KOPT-K1 (cell line): ENCODE data around the gene B4GALNT3.

Source experiments
- H3K27ac ChIP-seq: fragments of 200-600 bp; sonication (generic); 2 replicates; pipeline ENCODE4 v1.5.1; 2016; ENCODE audit warnings: antibody characterized with exemption, mild to moderate bottlenecking, low read depth, low read length; ENCODE audit not compliant: poor library complexity, severe bottlenecking
- H3K36me3 ChIP-seq: fragments of 200-600 bp; sonication (generic); 2 replicates; pipeline ENCODE4 v1.5.1; 2017; ENCODE audit warnings: antibody characterized with exemption, mild to moderate bottlenecking, low read length, moderate library complexity; ENCODE audit not compliant: insufficient read depth
- H3K9me3 ChIP-seq: fragments of 200-600 bp; sonication (generic); 2 replicates; pipeline ENCODE4 v1.5.1; 2017; ENCODE audit warnings: antibody characterized with exemption, low read length, mild to moderate bottlenecking; ENCODE audit not compliant: insufficient read depth, poor library complexity, severe bottlenecking

B4GALNT3 gene

DNA sequence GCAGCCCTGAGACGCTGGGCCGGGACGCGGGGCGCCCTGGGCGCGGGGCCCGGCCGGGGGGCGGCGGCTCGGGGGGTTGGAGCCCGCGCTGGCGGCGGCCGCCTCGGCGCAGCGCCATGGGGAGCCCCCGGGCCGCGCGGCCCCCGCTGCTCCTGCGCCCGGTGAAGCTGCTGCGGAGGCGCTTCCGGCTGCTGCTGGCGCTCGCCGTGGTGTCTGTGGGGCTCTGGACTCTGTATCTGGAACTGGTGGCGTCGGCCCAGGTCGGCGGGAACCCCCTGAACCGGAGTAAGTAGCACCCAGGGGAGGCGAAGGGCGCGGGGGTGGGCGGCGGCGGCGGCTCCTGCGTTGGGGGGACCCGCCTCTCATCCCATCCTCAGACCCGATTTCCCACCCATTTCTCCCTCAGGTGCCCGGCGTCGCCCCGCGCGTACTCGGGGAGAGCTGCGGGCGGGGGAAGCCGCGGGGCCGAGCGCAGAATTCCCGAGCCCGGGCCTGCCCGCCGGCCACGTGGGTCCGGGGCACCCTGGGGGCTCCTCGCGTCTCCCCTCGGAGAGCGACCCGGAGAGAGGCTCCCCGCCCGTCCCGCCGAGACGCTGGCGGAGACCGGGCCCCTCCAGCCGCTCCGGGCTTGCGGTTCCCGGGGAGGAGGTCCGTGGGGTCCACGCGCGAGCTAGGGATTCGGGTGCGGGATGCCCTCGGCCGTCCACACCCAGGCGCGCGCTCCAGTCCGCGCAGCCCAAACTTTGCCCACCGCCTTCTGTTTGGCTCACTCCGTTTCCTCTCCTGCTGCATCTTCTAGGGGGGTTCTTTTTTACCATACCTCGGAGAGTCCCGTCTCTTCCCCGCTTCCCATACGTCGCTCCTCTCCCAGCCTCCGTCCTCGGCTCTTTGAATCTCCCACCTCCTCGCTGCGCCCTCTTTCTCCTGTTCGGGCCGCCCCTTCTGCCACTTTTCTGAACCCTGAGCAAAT, 807 bp downstream of the B4GALNT3 start:
- Histone ChIP-seq H3K27ac (no peak overlapping the region), H3K9me3 (no peaks in the 10 kb centered on the region), H3K36me3 (no peaks in the 10 kb centered on the region)

GRCh38 chr12:461425-461824, 1.7 kb downstream of the B4GALNT3 start:
- no peaks in the 10 kb centered on the region for H3K9me3 ChIP-seq
- H3K27ac ChIP-seq, result no peak overlapping the region
- H3K36me3 ChIP-seq, result no peaks in the 10 kb centered on the region

DNA sequence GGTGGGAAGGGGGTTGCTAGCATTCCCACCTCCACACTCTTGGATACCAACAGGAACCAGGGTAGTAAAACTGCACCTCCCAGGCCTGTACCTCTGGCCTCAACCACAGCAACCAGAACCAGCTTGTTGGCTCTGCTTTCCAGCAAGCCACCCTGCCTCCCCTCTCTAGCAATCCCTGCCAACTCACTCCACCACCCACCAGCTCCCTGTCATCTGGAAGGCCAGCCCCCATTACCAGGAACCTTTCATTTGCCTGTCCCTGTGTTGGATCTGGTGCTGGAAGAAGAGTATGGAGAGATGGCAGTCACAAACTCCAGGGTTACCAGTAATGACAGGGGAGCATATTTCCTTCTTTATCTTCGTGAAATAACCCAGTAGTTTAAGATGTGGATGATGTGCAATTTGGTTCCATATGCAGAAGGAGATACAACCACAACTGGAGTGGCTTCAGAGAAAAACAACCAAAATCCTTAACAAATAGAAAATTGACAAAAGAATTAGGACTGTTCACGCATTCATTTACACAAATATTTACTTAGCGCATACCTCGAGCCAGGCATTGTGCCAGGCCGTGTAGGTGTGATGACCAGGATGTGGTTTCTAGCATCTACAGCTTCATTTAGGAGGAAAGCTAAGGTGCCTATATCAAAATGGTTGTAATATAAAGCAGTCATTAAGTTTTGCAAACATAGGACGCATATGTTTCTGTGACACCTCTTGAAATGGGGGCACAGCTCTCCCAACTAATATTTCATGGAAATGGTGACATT, 3.4 kb downstream of the B4GALNT3 start:
- H3K9me3 ChIP-seq, result no peaks in the 10 kb centered on the region
- no peak overlapping the region for H3K27ac ChIP-seq
- no peaks in the 10 kb centered on the region for H3K36me3 ChIP-seq

DNA sequence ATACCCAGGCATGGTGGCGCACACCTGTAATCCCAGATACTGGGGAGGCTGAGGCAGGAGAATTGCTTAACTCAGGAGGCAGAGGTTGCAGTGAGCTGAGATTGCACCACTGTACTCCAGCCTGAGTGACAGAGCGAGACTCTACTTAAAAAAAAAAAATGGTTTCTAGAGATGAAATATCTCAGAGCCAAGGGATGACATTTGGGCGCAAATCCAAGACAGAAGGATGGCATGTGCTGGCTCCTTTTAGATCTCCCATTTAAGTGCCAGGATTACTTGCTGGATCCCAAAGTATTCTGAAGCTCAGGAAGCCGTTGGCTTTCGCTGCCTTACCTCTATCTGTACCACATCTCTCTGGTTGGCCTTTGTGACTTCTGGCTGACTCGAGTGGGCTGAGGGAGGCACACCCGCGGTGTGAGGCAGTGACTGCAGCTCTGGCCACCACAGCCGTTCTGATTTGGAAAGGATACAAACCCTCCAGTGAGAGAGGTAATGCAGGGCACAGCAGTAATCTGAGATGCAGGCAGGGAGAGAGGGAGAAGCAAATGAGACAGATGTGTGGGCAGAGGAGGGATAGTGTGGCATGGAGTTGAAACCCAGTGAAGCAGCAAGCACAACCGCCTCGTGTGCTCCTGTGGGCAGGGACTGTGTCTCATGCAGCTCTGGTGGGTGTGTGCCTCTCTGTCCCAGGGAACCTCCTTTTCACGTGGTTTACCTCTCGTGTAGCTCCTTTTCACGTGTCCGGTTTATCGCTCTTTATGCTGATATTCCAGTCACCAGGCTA, 4.9 kb downstream of the B4GALNT3 start:
- no peak overlapping the region for H3K27ac ChIP-seq
- H3K36me3 ChIP-seq, result no peaks in the 10 kb centered on the region
- no peaks in the 10 kb centered on the region for H3K9me3 ChIP-seq

DNA sequence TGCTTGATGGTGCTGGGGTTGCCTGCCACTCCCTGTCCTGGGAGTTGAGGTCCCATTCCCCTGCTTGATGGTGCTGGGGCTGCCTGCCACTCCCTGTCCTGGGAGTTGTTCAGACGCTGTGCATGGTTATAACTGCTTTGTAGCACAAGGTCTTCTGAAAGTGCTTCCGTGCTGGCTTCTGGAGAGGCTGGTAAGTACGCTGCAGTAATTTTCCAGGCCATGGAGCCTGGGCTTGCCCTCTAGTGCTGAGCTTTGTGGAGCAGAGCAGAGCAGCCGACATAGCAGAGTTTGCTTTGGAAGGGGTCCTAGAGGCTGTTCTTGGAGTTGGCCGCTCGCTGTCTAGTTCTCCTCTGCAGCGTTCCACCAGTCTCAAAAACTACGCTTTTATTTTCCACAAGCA, 6.3 kb downstream of the B4GALNT3 start:
- no peak overlapping the region for H3K27ac ChIP-seq
- no peaks in the 10 kb centered on the region for H3K36me3 ChIP-seq
- H3K9me3 ChIP-seq, result no peaks in the 10 kb centered on the region

DNA sequence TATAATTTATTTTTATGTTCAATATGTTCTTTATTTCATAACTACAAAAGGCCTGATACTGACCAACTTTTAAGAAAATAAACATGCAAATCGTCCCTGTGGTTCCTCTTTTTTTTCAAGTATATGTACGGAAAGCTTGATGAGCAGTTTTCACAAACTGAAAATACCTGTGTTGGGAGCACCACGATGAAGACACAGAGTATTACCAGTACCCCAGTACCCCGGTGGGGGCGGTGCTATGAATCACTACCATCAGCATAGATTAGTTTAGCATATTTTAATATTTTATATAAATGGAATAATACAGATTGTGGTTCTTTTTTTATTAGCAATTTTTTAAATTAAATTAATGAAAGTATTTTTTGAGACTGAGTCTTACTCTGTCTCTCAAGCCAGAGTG, 7.0 kb downstream of the B4GALNT3 start:
- Histone ChIP-seq H3K9me3 (no peaks in the 10 kb centered on the region), H3K27ac (no peak overlapping the region)

GRCh38 chr12:467591-467990, 7.9 kb downstream of the B4GALNT3 start:
- Histone ChIP-seq H3K9me3 (no peaks in the 10 kb centered on the region), H3K27ac (no peak overlapping the region), H3K36me3 (no peaks in the 10 kb centered on the region)

More for the DNA sequence above, 7.0 kb downstream of the B4GALNT3 start:
- no peaks in the 10 kb centered on the region for H3K36me3 ChIP-seq

GRCh38 chr12:468671-469389, 9.1 kb downstream of the B4GALNT3 start:
- Histone ChIP-seq H3K27ac (no peak overlapping the region), H3K9me3 (no peaks in the 10 kb centered on the region), H3K36me3 (no peaks in the 10 kb centered on the region)

DNA sequence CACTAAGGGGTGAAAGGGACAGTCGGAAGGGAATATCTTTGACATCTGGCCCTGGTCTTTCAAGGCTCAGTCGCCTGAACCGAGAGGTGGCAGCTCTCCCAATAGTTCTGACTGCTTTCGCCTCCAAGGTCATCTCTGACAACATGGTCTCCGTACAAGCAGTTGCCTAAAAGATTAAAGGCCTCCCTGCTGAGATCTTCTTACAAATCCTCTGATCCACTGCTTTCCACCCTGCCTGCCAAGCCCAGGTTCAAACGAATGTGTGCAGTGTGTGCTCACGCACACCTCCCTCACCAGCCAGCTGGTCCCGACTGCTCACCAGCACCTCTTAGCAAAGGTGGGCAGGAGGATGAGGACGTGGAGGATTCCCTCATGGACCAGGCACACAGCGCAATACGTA, 10.4 kb downstream of the B4GALNT3 start:
- Histone ChIP-seq H3K9me3 (no peaks in the 10 kb centered on the region), H3K27ac (no peak overlapping the region), H3K36me3 (no peaks in the 10 kb centered on the region)

DNA sequence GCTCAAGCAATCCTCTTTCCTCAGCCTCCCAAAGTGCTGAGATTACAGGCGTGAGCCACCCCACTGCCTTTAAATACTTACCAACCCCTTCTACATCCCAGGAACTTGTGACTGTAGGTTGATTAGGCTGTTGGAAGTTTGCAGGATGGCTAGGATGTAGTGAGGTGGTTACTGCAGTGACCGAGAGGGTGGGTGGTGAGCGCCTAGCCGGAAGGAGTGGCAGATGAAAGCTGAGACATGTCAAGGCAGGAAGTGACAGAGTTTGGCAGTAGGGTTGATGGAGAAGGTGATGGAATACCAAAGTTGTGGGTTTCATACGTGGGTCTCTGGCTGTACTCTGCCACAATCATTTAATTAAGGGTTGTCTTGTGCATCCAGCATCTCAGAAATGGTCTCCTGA, 13.5 kb downstream of the B4GALNT3 start:
- Histone ChIP-seq H3K27ac (no peak overlapping the region), H3K36me3 (no peaks in the 10 kb centered on the region), H3K9me3 (no peaks in the 10 kb centered on the region)

DNA sequence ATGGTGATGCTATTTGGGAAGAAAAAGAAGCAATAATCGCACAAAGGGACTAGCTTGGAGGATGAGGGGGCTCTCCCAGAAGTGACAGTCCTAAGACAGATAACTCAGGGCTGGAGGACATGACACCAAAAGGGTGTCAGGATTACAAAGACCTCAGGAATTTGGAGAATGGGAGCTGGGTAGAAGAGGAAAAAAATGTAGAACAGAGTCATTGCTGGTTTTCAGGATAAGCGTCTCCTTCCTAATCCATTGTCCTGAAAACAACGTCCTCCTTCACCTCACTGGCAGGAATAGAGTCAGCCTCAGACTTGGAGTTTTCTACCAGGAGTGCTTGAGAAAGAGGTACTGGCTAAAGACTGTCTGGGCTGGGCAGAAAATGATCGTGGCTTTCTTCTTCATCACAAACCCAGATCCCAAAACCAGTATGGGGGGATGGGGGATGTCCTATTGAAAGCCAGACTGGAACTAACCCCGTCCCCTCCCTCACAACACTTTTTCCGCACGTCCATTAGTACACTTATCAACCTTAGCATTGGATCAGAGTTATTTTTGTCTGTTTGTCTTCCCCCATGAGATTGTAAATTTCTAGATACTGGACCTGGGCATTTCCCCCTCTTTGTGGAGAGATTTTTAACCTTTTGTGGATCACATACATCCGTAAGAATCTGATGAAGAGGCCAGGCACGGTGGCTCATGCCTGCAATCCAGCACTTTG, 14.3 kb downstream of the B4GALNT3 start:
- Histone ChIP-seq H3K9me3 (no peaks in the 10 kb centered on the region), H3K36me3 (no peaks in the 10 kb centered on the region), H3K27ac (no peak overlapping the region)

GRCh38 chr12:475286-475685, 15.5 kb downstream of the B4GALNT3 start:
- H3K36me3 ChIP-seq, result no peaks in the 10 kb centered on the region
- no peak overlapping the region for H3K27ac ChIP-seq
- H3K9me3 ChIP-seq, result no peaks in the 10 kb centered on the region

- H3K9me3 ChIP-seq, result no peaks in the 10 kb centered on the region
- H3K27ac ChIP-seq, result no peak overlapping the region
- H3K36me3 ChIP-seq, result no peaks in the 10 kb centered on the region
Observed at GRCh38 chr12:479161-479560, 19.4 kb downstream of the B4GALNT3 start.
